Heart right ventricle (tissue), 16 donors: ENCODE measurements around the gene OR10H1. TPM values are rescaled to one million over a fixed set of nuclear protein-coding genes. Genes with fewer than 3 reads are reported as not detected.
"Not testable (repeated sequence)": the region's sequence is repeated elsewhere in the genome, so short reads cannot be mapped to it uniquely, and the experiment has no call there.

Experiments
- ATAC-seq, 8 donors: fragments of 200-7000 bp; cut with Tn5 transposase; one replicate each; pipeline ENCODE4 v1.9.1; 2020; ENCODE audit warnings: mild to moderate bottlenecking in 8 of 8, moderate library complexity in 8 of 8, moderate number of reproducible peaks in 1 of 8
- DNase-seq, 2 donors: peaks; one replicate each; pipeline ENCODE4 v3.0.0-alpha.2; 2020
- H3K27ac ChIP-seq, 10 donors: fragments of 200-600 bp; sonication (generic) in 2 of 10; one replicate each; pipeline versions ENCODE4 v1.5.0 to v1.8.0; 2020 to 2022; ENCODE audit warnings: mild to moderate bottlenecking in 3 of 10
- H3K27me3 ChIP-seq, 7 donors: fragments of 200-600 bp; one replicate each; pipeline ENCODE4 v1.8.0; 2021 to 2022; ENCODE audit warnings: mild to moderate bottlenecking in 2 of 7
- H3K36me3 ChIP-seq, 9 donors: fragments of 200-600 bp; sonication (generic) in 1 of 9; one replicate each; pipeline versions ENCODE4 v1.5.0 to v1.8.0; 2020 to 2022; ENCODE audit warnings: mild to moderate bottlenecking in 2 of 9
- H3K4me1 ChIP-seq, 9 donors: fragments of 200-600 bp; sonication (generic) in 1 of 9; one replicate each; pipeline versions ENCODE4 v1.5.0 to v1.8.0; 2020 to 2022; ENCODE audit warnings: mild to moderate bottlenecking in 4 of 9
- H3K4me3 ChIP-seq, 10 donors: fragments of 200-600 bp; sonication (generic) in 2 of 10; one replicate each; pipeline versions ENCODE4 v1.5.0 to v1.8.0; 2020 to 2022; ENCODE audit warnings: mild to moderate bottlenecking in 7 of 10, moderate library complexity in 2 of 10
- H3K9me3 ChIP-seq, 11 donors: fragments of 200-600 bp in 10 of 11; sonication (generic) in 2 of 11; one replicate each; pipeline versions ENCODE4 v1.5.0 to v1.8.0; 2013 to 2022; ENCODE audit warnings: mild to moderate bottlenecking in 2 of 11, control low read depth in 1 of 11, moderate library complexity in 1 of 11
- WGBS, 2 donors: extraction: QIAGEN DNeasy Blood & Tissue Kit; methylation state at CpG; one replicate each; pipeline ENCODE4 v1.1.7; 2013; ENCODE audit warnings: inconsistent platforms in 1 of 2; 5-methylcytosine and 5-hydroxymethylcytosine counted together
- intact Hi-C, 10 donors: fragments of 100-400 bp; cut with DNase I; formaldehyde crosslinking; loops; one replicate each; pipeline versions ENCODE4 v1.11.1 to v1.14.2; 2022
- polyA plus RNA-seq, 2 donors: library from polyadenylated mRNA; stranded (reverse); fragments of 200-250 nt; gene quantifications; one replicate each; pipeline ENCODE4 v1.2.3, GENCODE V29; 2013
- total RNA-seq, 10 donors: library from RNA; stranded (reverse); fragmentation: NEBNext Ultra II Directional in 3 of 10; extraction: Animal tissue kit (Norgen Biotek cat#: 25700) in 3 of 10; gene quantifications; one replicate each; pipeline versions ENCODE4 v1.2.1 to v1.2.4, GENCODE V29; 2021 to 2023
- TF ChIP-seq, protein P1 (sequence below), 9 donors: fragments of 200-600 bp; sonication (generic) in 2 of 9; IDR thresholded peaks; one replicate each; pipeline versions ENCODE4 v1.5.0 to v1.8.0; 2021 to 2022; ENCODE audit warnings: antibody characterized with exemption in 9 of 9, mild to moderate bottlenecking in 5 of 9, moderate library complexity in 1 of 9
- donor health status: Arrhythmogenic right ventricular cardiomyopathy.
- donor health status: ischemic (EF 13 %, LVEDD 7.1; RV severe dilation, severe dysfunction).
- donor health status: healthy with polysubstance abuse.
- donor health status: DM: no; HTN: yes; CAD: no.
- donor health status: DM: no; HTN: no; CAD: no.
- donor health status: ischemic (EF 25% LVEDD 6.9; RV normal size, moderate dysfunction).
- donor health status: ischemic (EF 25% LVEDD 5.7; RV mildly dilated, moderate dysfunction).
- donor health status: healthy.
- donor health status: DM: yes; HTN: yes; CAD: no.
- donor health status: Ischemic cardiomyopathy.
- donor health status: ischemic (EF 35%, LVEDD 5.7; RV mildly dilated, moderate dysfunction).
- donor health status: nonischemic (EF 11% LVEDD 7.7; RV severe dilation, severe dysfunction).
- donor health status: DM: yes; HTN: yes; CAD: no.
- donor health status: PGD.
- donor health status: ischemic (EF 29% LVEDD 5.4; RV normal size, mild dysfunction).
- donor health status: nonischemic (EF 23%, LVEDD 6.1; RV moderate dilation, normal function).

OR10H1 gene
- total and polyA plus RNA-seq, 12 donors: not detected

DNA sequence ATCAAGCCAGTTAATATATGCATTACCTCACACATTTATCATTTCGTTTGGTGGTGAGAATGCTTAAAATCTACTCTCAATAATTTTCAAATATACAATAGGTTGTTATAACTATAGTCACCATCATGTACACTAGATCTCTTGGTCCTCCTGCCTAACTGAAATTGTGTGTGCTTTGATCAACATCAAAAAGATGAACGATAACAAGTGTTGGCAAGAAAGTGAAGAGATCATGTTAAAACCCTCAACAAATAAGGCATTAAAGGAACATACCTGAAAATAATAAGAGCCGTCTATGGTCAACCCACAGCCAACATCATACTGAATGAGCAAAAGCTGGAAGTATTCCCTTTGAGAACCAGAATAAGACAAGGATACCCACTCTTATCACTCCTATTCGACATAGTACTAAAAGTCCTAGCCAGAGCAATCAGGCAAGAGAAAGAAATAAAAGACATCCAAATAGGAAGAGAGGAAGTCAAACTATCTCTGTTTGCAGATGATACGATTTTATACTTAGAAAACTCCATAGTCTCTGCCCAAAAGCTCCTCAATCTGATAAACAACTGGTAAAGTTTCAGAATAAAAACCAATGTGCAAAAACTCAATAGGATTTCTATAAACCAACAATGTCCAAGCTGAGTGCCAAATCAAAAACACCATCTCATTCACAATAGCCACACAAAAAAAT is 27.9 kb upstream of the OR10H1 start:
- Histone ChIP-seq H3K9me3 (no peaks in the 10 kb centered on the region), H3K4me3 (no peak overlapping the region), H3K36me3 (no peaks in the 10 kb centered on the region), H3K4me1 (no peaks in the 10 kb centered on the region), H3K27ac (no peak overlapping the region), H3K27me3 (peaks cover 0 to 11% (median 6%) of the 10 kb centered on the region in 7 donors)
- WGBS, 2 donors: 61 to 65% methylated on average over 5 of the region's 5 CpGs
- ATAC-seq (no peak), DNase-seq (no peak)
- intact Hi-C loops: no loop called here
- TF ChIP-seq, protein P1, sequence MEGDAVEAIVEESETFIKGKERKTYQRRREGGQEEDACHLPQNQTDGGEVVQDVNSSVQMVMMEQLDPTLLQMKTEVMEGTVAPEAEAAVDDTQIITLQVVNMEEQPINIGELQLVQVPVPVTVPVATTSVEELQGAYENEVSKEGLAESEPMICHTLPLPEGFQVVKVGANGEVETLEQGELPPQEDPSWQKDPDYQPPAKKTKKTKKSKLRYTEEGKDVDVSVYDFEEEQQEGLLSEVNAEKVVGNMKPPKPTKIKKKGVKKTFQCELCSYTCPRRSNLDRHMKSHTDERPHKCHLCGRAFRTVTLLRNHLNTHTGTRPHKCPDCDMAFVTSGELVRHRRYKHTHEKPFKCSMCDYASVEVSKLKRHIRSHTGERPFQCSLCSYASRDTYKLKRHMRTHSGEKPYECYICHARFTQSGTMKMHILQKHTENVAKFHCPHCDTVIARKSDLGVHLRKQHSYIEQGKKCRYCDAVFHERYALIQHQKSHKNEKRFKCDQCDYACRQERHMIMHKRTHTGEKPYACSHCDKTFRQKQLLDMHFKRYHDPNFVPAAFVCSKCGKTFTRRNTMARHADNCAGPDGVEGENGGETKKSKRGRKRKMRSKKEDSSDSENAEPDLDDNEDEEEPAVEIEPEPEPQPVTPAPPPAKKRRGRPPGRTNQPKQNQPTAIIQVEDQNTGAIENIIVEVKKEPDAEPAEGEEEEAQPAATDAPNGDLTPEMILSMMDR (IDR thresholded peaks at IDR 0.05): no peak

DNA sequence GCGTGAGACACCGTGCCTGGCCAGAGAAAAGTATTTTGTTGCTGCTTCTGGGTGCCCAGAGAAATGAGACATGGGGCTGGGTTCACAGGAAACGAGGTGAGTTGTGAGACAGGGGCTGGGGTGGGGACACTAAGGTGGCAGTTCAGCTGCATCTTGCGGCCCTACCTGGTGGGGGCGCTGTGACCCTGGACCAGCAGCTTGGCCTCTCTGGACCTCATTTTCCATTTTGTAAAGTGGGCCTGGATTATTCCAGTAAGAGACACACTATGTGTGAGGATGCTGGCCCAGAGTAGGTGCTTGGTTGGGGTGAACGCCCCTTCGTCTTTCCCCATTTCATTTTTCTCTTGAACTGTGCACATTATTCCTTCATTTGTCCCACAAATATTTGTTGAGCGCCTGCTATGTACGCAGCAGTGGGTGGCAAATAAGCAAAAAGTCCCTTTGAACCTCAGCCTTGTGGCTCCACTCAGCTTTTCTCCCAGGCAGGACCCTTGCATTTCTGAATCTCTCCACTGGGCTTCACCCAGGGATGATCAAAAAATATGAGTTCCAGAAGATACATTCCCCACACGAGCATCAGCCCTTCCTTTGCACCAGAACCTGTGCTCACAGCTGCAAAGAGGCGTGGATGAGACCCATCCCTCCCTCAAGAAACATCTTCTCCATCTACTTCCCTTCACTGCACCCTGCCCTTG is 26.6 kb upstream of the OR10H1 start:
- Histone ChIP-seq H3K36me3 (no peaks in the 10 kb centered on the region), H3K4me1 (peaks cover 0 to 10% (median 0%) of the 10 kb centered on the region in 9 donors), H3K27ac (no peak overlapping the region), H3K27me3 (peaks cover 0 to 10% (median 4%) of the 10 kb centered on the region in 7 donors), H3K9me3 (no peaks in the 10 kb centered on the region), H3K4me3 (no peak overlapping the region)
- no peak for DNase-seq
- intact Hi-C loops: no loop called here
- no peak for ATAC-seq
- 60 to 65% methylated on average over 11 of the region's 11 CpGs for WGBS, 2 donors
- TF ChIP-seq, protein P1 (IDR thresholded peaks at IDR 0.05): no peak

DNA sequence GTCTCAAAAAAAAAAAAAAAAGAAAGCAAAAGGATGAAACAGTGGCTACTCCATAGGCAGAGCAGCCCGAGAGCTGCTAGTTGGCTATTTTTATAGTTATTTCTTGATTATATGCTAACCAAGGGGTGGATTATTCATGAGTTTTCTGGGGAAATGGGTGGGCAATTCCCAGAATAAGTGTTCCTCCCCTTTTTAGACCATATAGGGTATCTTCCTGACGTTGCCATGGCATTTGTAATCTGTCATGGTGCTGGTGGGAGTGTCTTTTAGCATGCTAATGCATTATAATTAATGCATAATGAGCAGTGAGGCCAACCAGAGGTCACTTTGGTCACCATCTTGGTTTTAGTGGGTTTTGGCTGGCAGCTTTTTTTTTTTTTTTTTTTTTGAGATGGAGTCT is 25.4 kb upstream of the OR10H1 start:
- Histone ChIP-seq H3K36me3 (no peaks in the 10 kb centered on the region), H3K4me1 (peaks cover 0 to 16% (median 5%) of the 10 kb centered on the region in 9 donors), H3K27ac (no peak overlapping the region), H3K27me3 (peaks cover 0 to 10% (median 0%) of the 10 kb centered on the region in 7 donors), H3K4me3 (no peak overlapping the region), H3K9me3 (no peaks in the 10 kb centered on the region)
- TF ChIP-seq, protein P1 (IDR thresholded peaks at IDR 0.05): no peak
- DNase-seq (no peak), ATAC-seq (no peak)
- intact Hi-C loops: no loop called here
- WGBS, 2 donors: 53 to 60% methylated on average over 2 of the region's 2 CpGs

DNA sequence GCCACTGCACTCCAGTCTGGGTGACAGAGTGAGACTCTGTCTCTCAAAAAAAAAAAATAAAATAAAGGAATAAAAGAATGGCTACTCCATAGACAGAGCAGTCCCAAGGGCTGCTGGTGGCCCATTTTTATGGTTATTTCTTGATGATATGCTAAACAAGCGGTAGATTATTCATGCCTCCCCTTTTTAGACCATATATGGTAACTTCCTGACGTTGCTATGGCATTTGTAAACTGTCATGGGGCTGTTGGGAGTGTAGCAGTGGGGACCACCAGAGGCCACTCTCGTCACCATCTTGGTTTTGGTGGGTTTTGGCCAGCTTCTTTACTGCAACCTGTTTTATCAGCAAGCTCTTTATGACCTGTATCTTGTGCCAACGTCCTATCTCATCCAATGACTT is 24.4 kb upstream of the OR10H1 start:
- 59 to 61% methylated on average over 4 of the region's 4 CpGs for WGBS, 2 donors
- H3K36me3 ChIP-seq, H3K4me3 ChIP-seq, DNase-seq, H3K27ac ChIP-seq, H3K9me3 ChIP-seq, ATAC-seq: not testable (repeated sequence)
- Histone ChIP-seq H3K4me1 (peaks cover 0 to 20% (median 7%) of the 10 kb centered on the region in 9 donors), H3K27me3 (peaks cover 0 to 10% (median 0%) of the 10 kb centered on the region in 7 donors)
- intact Hi-C loops: loop anchor here in 2 of 10 donors (5.0 kb wide), 3 partner anchors 168 to 272 kb away; partner anchors contain the start of genes CYP4F12 (in 1 of the 2), RAB8A (in 1 of the 2) and TPM4 (in 1 of the 2)
